H9 (cell line): ENCODE results near the gene COTL1. TPM values are rescaled to one million over a fixed set of nuclear protein-coding genes. Genes with fewer than 3 reads are reported as not detected.

Experiments
- DNase-seq: peaks from one replicate; pipeline ENCODE4 v3.0.0-alpha.2; 2017
- H2AFZ ChIP-seq: one replicate; pipeline ENCODE4 v1.6.1; 2013; ENCODE audit warnings: mild to moderate bottlenecking, low read length, control low read depth, moderate library complexity
- H2AK5ac ChIP-seq: 2 replicates; pipeline ENCODE4 v1.6.1; 2013; ENCODE audit warnings: low read length, control low read depth, mixed read lengths; ENCODE audit not compliant: insufficient read length
- H2BK120ac ChIP-seq: one replicate; pipeline ENCODE4 v1.6.1; 2013; ENCODE audit warnings: low read depth, mild to moderate bottlenecking, low read length, control low read depth, inconsistent platforms; ENCODE audit not compliant: poor library complexity, severe bottlenecking
- H2BK12ac ChIP-seq: 2 replicates; pipeline ENCODE4 v1.6.1; 2013; ENCODE audit warnings: low read length, control low read depth, mixed read lengths, low read depth; ENCODE audit not compliant: insufficient read length
- H2BK15ac ChIP-seq: 2 replicates; pipeline ENCODE4 v1.6.1; 2013; ENCODE audit warnings: low read depth, low read length, control low read depth
- H2BK20ac ChIP-seq: one replicate; pipeline ENCODE4 v1.6.1; 2013; ENCODE audit warnings: low read depth, mild to moderate bottlenecking, low read length, control low read depth, inconsistent platforms; ENCODE audit not compliant: poor library complexity, severe bottlenecking
- H2BK5ac ChIP-seq: 2 replicates; pipeline ENCODE4 v1.6.1; 2013; ENCODE audit warnings: low read length, control low read depth, mixed read lengths; ENCODE audit not compliant: insufficient read length
- H3K14ac ChIP-seq: 2 replicates; pipeline ENCODE4 v1.6.1; 2013; ENCODE audit warnings: low read length, control low read depth; ENCODE audit not compliant: insufficient read depth
- H3K18ac ChIP-seq: 2 replicates; pipeline ENCODE4 v1.6.1; 2013; ENCODE audit warnings: low read depth, mild to moderate bottlenecking, mixed read lengths, low read length, control low read depth; ENCODE audit not compliant: insufficient read length
- H3K23ac ChIP-seq: 2 replicates; pipeline ENCODE4 v1.6.1; 2013; ENCODE audit warnings: low read length, control low read depth, mixed read lengths, low read depth; ENCODE audit not compliant: insufficient read length
- H3K23me2 ChIP-seq: 2 replicates; pipeline ENCODE4 v1.6.1; 2013; ENCODE audit warnings: low read depth, mild to moderate bottlenecking, mixed read lengths, low read length, control low read depth; ENCODE audit not compliant: insufficient read length, poor library complexity, severe bottlenecking
- H3K27ac ChIP-seq: 2 replicates; pipeline ENCODE4 v1.5.1; 2013; ENCODE audit warnings: low read length, control low read depth, mixed read lengths, low read depth; ENCODE audit not compliant: insufficient read length
- H3K27me3 ChIP-seq: 2 replicates; pipeline ENCODE4 v1.6.1; 2013; ENCODE audit warnings: low read length, control low read depth, inconsistent platforms; ENCODE audit not compliant: insufficient read depth
- H3K4ac ChIP-seq: 2 replicates; pipeline ENCODE4 v1.6.1; 2013; ENCODE audit warnings: low read depth, mild to moderate bottlenecking, control low read depth, inconsistent platforms, low read length, moderate library complexity
- H3K4me1 ChIP-seq: 2 replicates; pipeline ENCODE4 v1.6.1; 2013; ENCODE audit warnings: low read length, control low read depth, inconsistent platforms; ENCODE audit not compliant: insufficient read depth
- H3K4me2 ChIP-seq: 2 replicates; pipeline ENCODE4 v1.6.1; 2013; ENCODE audit warnings: low read length, control low read depth, mixed read lengths; ENCODE audit not compliant: insufficient read length, insufficient read depth
- H3K56ac ChIP-seq: 2 replicates; pipeline ENCODE4 v1.6.1; 2013; ENCODE audit warnings: low read depth, mild to moderate bottlenecking, mixed read lengths, low read length, control low read depth; ENCODE audit not compliant: insufficient read length
- H3K79me1 ChIP-seq: 2 replicates; pipeline ENCODE4 v1.6.1; 2013; ENCODE audit warnings: low read depth, mild to moderate bottlenecking, moderate library complexity, low read length, control low read depth, inconsistent platforms; ENCODE audit not compliant: insufficient read depth, poor library complexity, severe bottlenecking
- H3K79me2 ChIP-seq: 2 replicates; pipeline ENCODE4 v1.6.1; 2013; ENCODE audit warnings: low read length, control low read depth, inconsistent platforms; ENCODE audit not compliant: insufficient read depth
- H3K9ac ChIP-seq: 2 replicates; pipeline ENCODE4 v1.6.1; 2013; ENCODE audit warnings: low read length, control low read depth, mixed read lengths; ENCODE audit not compliant: insufficient read length; ENCODE audit errors: extremely low read depth
- H3K9me3 ChIP-seq: one replicate; pipeline ENCODE4 v1.6.1; 2013; ENCODE audit warnings: low read depth, low read length, inconsistent platforms; ENCODE audit not compliant: control insufficient read depth
- H3T11ph ChIP-seq: one replicate; pipeline ENCODE4 v1.6.1; 2013; ENCODE audit warnings: mild to moderate bottlenecking, low read length, control low read depth, inconsistent platforms
- H4K20me1 ChIP-seq: one replicate; pipeline ENCODE4 v1.6.1; 2013; ENCODE audit not compliant: control insufficient read depth, insufficient read length, insufficient read depth
- H4K5ac ChIP-seq: 2 replicates; pipeline ENCODE4 v1.6.1; 2013; ENCODE audit warnings: low read depth, mild to moderate bottlenecking, mixed read lengths, low read length, control low read depth; ENCODE audit not compliant: insufficient read length
- H4K8ac ChIP-seq: replicated peaks from 2 replicates; pipeline ENCODE4 v1.6.1; 2013; ENCODE audit warnings: low read length, control low read depth, mixed read lengths, low read depth; ENCODE audit not compliant: insufficient read length
- H4K91ac ChIP-seq: 2 replicates; pipeline ENCODE4 v1.6.1; 2013; ENCODE audit warnings: low read depth, mild to moderate bottlenecking, moderate library complexity, mixed read lengths, low read length, control low read depth; ENCODE audit not compliant: insufficient read length
- H3K27ac Mint-ChIP-seq, 3 experiments: 2 replicates in 2 of 3; 3 replicates in 1 of 3; pipeline ENCODE4 v1.8.0; 2020 to 2021; ENCODE audit warnings: mixed read lengths in 3 of 3, mild to moderate bottlenecking in 1 of 3, moderate library complexity in 1 of 3
- H3K27me3 Mint-ChIP-seq: 2 replicates; pipeline ENCODE4 v1.8.0; 2021; ENCODE audit warnings: low read depth, mild to moderate bottlenecking, moderate library complexity, mixed read lengths
- H3K36me3 Mint-ChIP-seq, 3 experiments: 2 replicates in 2 of 3; 3 replicates in 1 of 3; pipeline ENCODE4 v1.8.0; 2020 to 2021; ENCODE audit warnings: low read depth in 3 of 3, mixed read lengths in 3 of 3; ENCODE audit not compliant: insufficient read depth in 1 of 3
- H3K4me1 Mint-ChIP-seq, 2 experiments: 2 replicates each; pipeline ENCODE4 v1.8.0; 2020; ENCODE audit warnings: mixed read lengths in 2 of 2
- H3K4me3 Mint-ChIP-seq, 2 experiments: 2 replicates in 1 of 2; 3 replicates in 1 of 2; pipeline ENCODE4 v1.8.0; 2020 to 2021; ENCODE audit warnings: mild to moderate bottlenecking in 2 of 2, mixed read lengths in 2 of 2, moderate library complexity in 1 of 2
- H3K9me3 Mint-ChIP-seq, 2 experiments: 2 replicates in 1 of 2; 3 replicates in 1 of 2; pipeline ENCODE4 v1.8.0; 2020; ENCODE audit warnings: mild to moderate bottlenecking in 2 of 2, mixed read lengths in 2 of 2, moderate library complexity in 1 of 2
- CTCF ChIP-seq: fragments of 200-600 bp; sonication (generic); conservative IDR thresholded peaks from 3 replicates; pipeline ENCODE4 v1.8.0; 2021; ENCODE audit warnings: antibody characterized with exemption, mild to moderate bottlenecking
- WGBS: extraction: QIAGEN DNeasy Blood & Tissue Kit; methylation state at CpG from one replicate; pipeline ENCODE4 v1.1.7; 2013; ENCODE audit warnings: missing lambda C conversion rate, low lambda C conversion rate, mixed read lengths; ENCODE audit not compliant: insufficient read length; ENCODE audit errors: extremely low coverage; 5-methylcytosine and 5-hydroxymethylcytosine counted together
- total RNA-seq: library from RNA; stranded (reverse); gene quantifications from 2 replicates; pipeline ENCODE4 v1.2.1, GENCODE V29; 2021

COTL1 gene
- total RNA-seq, 1 experiment from 2014 or later, result 81.4 TPM

- Histone ChIP-seq H3K27ac (no peak overlapping the region), H3K79me2 (no peaks in the 10 kb centered on the region; the same call in 1 of the 2 replicates), H2AK5ac (no peak overlapping the region), H3K27me3 (no peaks in the 10 kb centered on the region), H3K9me3 (no peaks in the 10 kb centered on the region), H2BK120ac (no peak overlapping the region), H2BK5ac (no peak overlapping the region), H4K8ac (no peak overlapping the region), H3K4me2 (no peak overlapping the region), H3K23ac (no peak overlapping the region), H2BK15ac (no peak overlapping the region), H4K91ac (no peak overlapping the region), H4K20me1 (no peaks in the 10 kb centered on the region), H4K5ac (no peak overlapping the region), H3K23me2 (no peaks in the 10 kb centered on the region), H3K79me1 (no peaks in the 10 kb centered on the region), H3K4ac (no peak overlapping the region), H3K14ac (no peak overlapping the region), H2BK20ac (no peak overlapping the region), H3K18ac (no peak overlapping the region), H3T11ph (no peak overlapping the region), H3K9ac (no peak overlapping the region), H3K4me1 (no peaks in the 10 kb centered on the region), H3K56ac (no peak overlapping the region), H2AFZ (no peak overlapping the region), H2BK12ac (no peak overlapping the region)
- no peaks in the 10 kb centered on the region for H3K27me3 Mint-ChIP-seq
- H3K36me3 Mint-ChIP-seq, result peaks cover 0 to 4% (median 0%) of the 10 kb centered on the region in 3 experiments; a peak in 2 of 7 replicates
- WGBS, result no CpG with 5 or more reads among the region's 6 CpGs
- H3K9me3 Mint-ChIP-seq, result no peaks in the 10 kb centered on the region
- H3K4me3 Mint-ChIP-seq, result no peak overlapping the region
- no peak for DNase-seq
- no peak overlapping the region; a peak in 1 of 7 replicates for H3K27ac Mint-ChIP-seq
- TF ChIP-seq CTCF, result no peak
- H3K4me1 Mint-ChIP-seq, result peaks cover 9 to 12% of the 10 kb centered on the region in 2 experiments
These were observed 39.2 kb downstream of the COTL1 start for GRCh38 chr16:84578538-84579126.
